ENCODE results near the gene RNF224.

Gene RNF224

GRCh38 chr9:137192859-137193258 is 34.4 kb upstream of the RNF224 start:
- DNase-seq = no peak

GRCh38 chr9:137193771-137194170 is 33.5 kb upstream of the RNF224 start:
- no peak for DNase-seq

GRCh38 chr9:137194388-137194787 is 32.9 kb upstream of the RNF224 start:
- DNase-seq = no peak

GRCh38 chr9:137194909-137195308 is 32.4 kb upstream of the RNF224 start:
- no peak for DNase-seq

- DNase-seq = no peak
These were observed 31.6 kb upstream of the RNF224 start for GRCh38 chr9:137195525-137196220.

GRCh38 chr9:137198051-137198901 is 29.0 kb upstream of the RNF224 start:
- DNase-seq = no peak

GRCh38 chr9:137198902-137199283 is 28.4 kb upstream of the RNF224 start:
- no peak for DNase-seq

GRCh38 chr9:137199411-137200121 is 27.7 kb upstream of the RNF224 start:
- DNase-seq = no peak

GRCh38 chr9:137200311-137201204 is 26.7 kb upstream of the RNF224 start, which contains the start of gene TPRN:
Gene TPRN (minus strand): TSS chr9:137200741. CDS start chr9:137200711, 30 bp downstream.
- DNase-seq = peak; percentile 100

- no peak for DNase-seq
These were observed 26.0 kb upstream of the RNF224 start for GRCh38 chr9:137201205-137201868.

- no peak for DNase-seq
These were observed 24.3 kb upstream of the RNF224 start for GRCh38 chr9:137202966-137203365.

- no peak for DNase-seq
These were observed 22.6 kb upstream of the RNF224 start for GRCh38 chr9:137204731-137205125.

- peak; percentile 96 for DNase-seq
These were observed 21.9 kb upstream of the RNF224 start, which contains the start of the genes NDOR1 and TMEM203 for GRCh38 chr9:137205126-137206069. Gene NDOR1 (plus strand): TSS chr9:137205700. CDS start chr9:137205778, 78 bp downstream. Gene TMEM203 (minus strand): TSS chr9:137205648. CDS start chr9:137205414, 234 bp downstream.

- no peak for DNase-seq
These were observed 20.7 kb upstream of the RNF224 start for GRCh38 chr9:137206602-137207001.

GRCh38 chr9:137211532-137211931 is 15.8 kb upstream of the RNF224 start:
- DNase-seq = no peak

GRCh38 chr9:137212520-137212919 is 14.8 kb upstream of the RNF224 start:
- DNase-seq = no peak

- no peak for DNase-seq
These were observed 13.9 kb upstream of the RNF224 start for GRCh38 chr9:137213160-137214060.

GRCh38 chr9:137214620-137215019 is 12.7 kb upstream of the RNF224 start:
- DNase-seq = no peak
